ENCODE data around the gene MAP7D2.

The MAP7D2 gene

GRCh38 chrX:20112022-20112774, 4.5 kb downstream of the MAP7D2 start:
- DNase-seq (ENCODE audit: low read depth): no peak

- no peak for DNase-seq (ENCODE audit: low read depth)
Measured at GRCh38 chrX:20111271-20111670, 5.4 kb downstream of the MAP7D2 start.

GRCh38 chrX:20101934-20102581, 14.6 kb downstream of the MAP7D2 start:
- no peak for DNase-seq (ENCODE audit: low read depth)

GRCh38 chrX:20091499-20091898, 25.2 kb downstream of the MAP7D2 start:
- no peak for DNase-seq (ENCODE audit: low read depth)

- DNase-seq (ENCODE audit: low read depth): no peak
Measured at GRCh38 chrX:20089845-20090244, 26.9 kb downstream of the MAP7D2 start.

GRCh38 chrX:20080277-20080676, 36.4 kb downstream of the MAP7D2 start:
- DNase-seq (ENCODE audit: low read depth): no peak

GRCh38 chrX:20071511-20072079, 45.1 kb downstream of the MAP7D2 start:
- no peak for DNase-seq (ENCODE audit: low read depth)

GRCh38 chrX:20067709-20068561, 48.8 kb downstream of the MAP7D2 start:
- no peak for DNase-seq (ENCODE audit: low read depth)

- DNase-seq (ENCODE audit: low read depth): no peak
Measured at GRCh38 chrX:20066968-20067708, 49.6 kb downstream of the MAP7D2 start.

- no peak for DNase-seq (ENCODE audit: low read depth)
Measured at GRCh38 chrX:20063716-20064351, 52.9 kb downstream of the MAP7D2 start.

GRCh38 chrX:20063153-20063552, 53.6 kb downstream of the MAP7D2 start:
- DNase-seq (ENCODE audit: low read depth): no peak

GRCh38 chrX:20061855-20062254, 54.9 kb downstream of the MAP7D2 start:
- DNase-seq (ENCODE audit: low read depth): no peak

GRCh38 chrX:20060961-20061748, 55.6 kb downstream of the MAP7D2 start:
- no peak for DNase-seq (ENCODE audit: low read depth)

- no peak for DNase-seq (ENCODE audit: low read depth)
Measured at GRCh38 chrX:20059467-20060128, 57.1 kb downstream of the MAP7D2 start.

- no peak for DNase-seq (ENCODE audit: low read depth)
Measured at GRCh38 chrX:20057479-20057878, 59.2 kb downstream of the MAP7D2 start.

- no peak for DNase-seq (ENCODE audit: low read depth)
Measured at GRCh38 chrX:20056704-20057103, 60.0 kb downstream of the MAP7D2 start.

GRCh38 chrX:20053537-20053936, 63.2 kb downstream of the MAP7D2 start:
- DNase-seq (ENCODE audit: low read depth): no peak

- no peak for DNase-seq (ENCODE audit: low read depth)
Measured at GRCh38 chrX:20046864-20047263, 69.8 kb downstream of the MAP7D2 start.

- DNase-seq (ENCODE audit: low read depth): no peak
Measured at GRCh38 chrX:20046223-20046622, 70.5 kb downstream of the MAP7D2 start.

GRCh38 chrX:20042221-20042620, 74.5 kb downstream of the MAP7D2 start:
- no peak for DNase-seq (ENCODE audit: low read depth)

All from stimulated activated CD8-positive, alpha-beta memory T cell treated with anti-CD3 and anti-CD28 coated beads, Interleukin-12 subunit alpha, Interleukin-12 subunit beta, amount 100 ng/mL, for 1 hour (primary cell).